Tibial nerve (tissue), 3 donors: ENCODE data around the gene S100A7A.

Source experiments
- CTCF ChIP-seq, 5 experiments: fragments of 200-600 bp in 3 of 5; fragments of 450-650 bp in 2 of 5; sonication (generic) in 3 of 5; IDR thresholded peaks; one replicate each; pipeline ENCODE4 v1.5.1; 2016 to 2019; ENCODE audit warnings: antibody characterized with exemption in 5 of 5, mild to moderate bottlenecking in 3 of 5, moderate library complexity in 2 of 5
- POLR2A ChIP-seq, 2 donors: fragments of 450-650 bp; IDR thresholded peaks; one replicate each; pipeline ENCODE4 v1.6.1; 2017; ENCODE audit warnings: antibody characterized with exemption in 2 of 2, mild to moderate bottlenecking in 2 of 2, moderate library complexity in 2 of 2

GRCh38 chr1:153432874-153433681 is 16.8 kb downstream of the S100A7A start:
- TF ChIP-seq CTCF (IDR thresholded peaks at IDR 0.05): no peak
- TF ChIP-seq POLR2A (IDR thresholded peaks at IDR 0.05): no peak
